Pancreas (tissue), 10 donors: ENCODE measurements around the gene NSD2. TPM values are rescaled to one million over a fixed set of nuclear protein-coding genes. Genes with fewer than 3 reads are reported as not detected.
A peak's percentile ranks its signal among the peaks of the same experiment; 100 is the strongest.
"Not testable (repeated sequence)": the region's sequence is repeated elsewhere in the genome, so short reads cannot be mapped to it uniquely, and the experiment has no call there.

Experiments used
- ATAC-seq, 4 donors: fragments of 200-7000 bp; cut with Tn5 transposase; one replicate each; pipeline versions ENCODE4 v1.8.0 to v1.9.1; 2020; ENCODE audit warnings: mild to moderate bottlenecking in 4 of 4, moderate library complexity in 4 of 4
- DNase-seq, 6 donors: peaks; one replicate each; pipeline ENCODE4 v3.0.0-alpha.2; 2020
- FAIRE-seq: peaks from 2 replicates; lab custom pipeline; 2012; peaks lifted over from hg19 to GRCh38; lab: Jason Lieb, UNC
- H3K27ac ChIP-seq, 4 donors: fragments of 200-600 bp; sonication (generic); 1 replicate in 3 of 4; 2 replicates in 1 of 4; pipeline versions ENCODE4 v1.5.0 to v1.8.0; 2020
- H3K27me3 ChIP-seq, 4 donors: fragments of 200-600 bp; one replicate each; pipeline ENCODE4 v1.8.0; 2021
- H3K36me3 ChIP-seq, 3 donors: fragments of 200-600 bp; sonication (generic) in 1 of 3; one replicate each; pipeline versions ENCODE4 v1.5.0 to v1.8.0; 2020 to 2021
- H3K4me1 ChIP-seq, 3 donors: fragments of 200-600 bp; one replicate each; pipeline ENCODE4 v1.8.0; 2021
- H3K4me3 ChIP-seq, 4 donors: fragments of 200-600 bp; sonication (generic) in 2 of 4; one replicate each; pipeline versions ENCODE4 v1.5.0 to v1.8.0; 2020 to 2021
- H3K9me3 ChIP-seq, 4 donors: fragments of 200-600 bp; one replicate each; pipeline ENCODE4 v1.8.0; 2021
- CTCF ChIP-seq, 4 donors: fragments of 200-600 bp; sonication (generic) in 3 of 4; IDR thresholded peaks; one replicate each; pipeline versions ENCODE4 v1.5.0 to v1.8.0; 2021; ENCODE audit warnings: antibody characterized with exemption in 4 of 4
- WGBS, 2 donors: extraction: QIAGEN DNeasy Blood & Tissue Kit; methylation state at CpG; one replicate each; pipeline ENCODE4 v1.1.7; 2013; 5-methylcytosine and 5-hydroxymethylcytosine counted together
- intact Hi-C, 3 donors: fragments of 100-400 bp; cut with DNase I; formaldehyde crosslinking; loops; one replicate each; pipeline versions ENCODE4 v1.11.1 to v1.14.2; 2022
- polyA plus RNA-seq, 2 donors: library from polyadenylated mRNA; stranded (reverse); fragments of 200-250 nt; gene quantifications; one replicate each; pipeline ENCODE4 v1.2.3, GENCODE V29; 2013
- total RNA-seq, 6 donors: library from RNA; stranded (reverse); fragmentation: NEBNext Ultra II Directional in 4 of 6; extraction: Animal tissue kit (Norgen Biotek cat#: 25700) in 4 of 6; gene quantifications; one replicate each; pipeline versions ENCODE4 v1.2.1 to v1.2.4, GENCODE V29; 2021 to 2023
- donor health status: healthy with polysubstance abuse.
- donor health status: DM: no; HTN: no; CAD: no; lungs with moderate emphysema.
- donor health status: DM: no; HTN: no; CAD: no.
- donor health status: control.
- donor health status: control.
- donor health status: Bipolar disorder and iron deficiency.
- donor health status: DM: yes; HTN: yes; CAD: no.
- donor health status: DM: no; HTN: no; CAD: no.
- donor health status: DM: no; HTN: no; CAD: no.
- donor health status: DM: yes; HTN: yes; CAD: no.

Gene NSD2
- total and polyA plus RNA-seq, 8 donors, result 11.7 to 36.6 (median 22.4) TPM

- H3K27me3 ChIP-seq, result no peaks in the 10 kb centered on the region
- intact Hi-C loops, result no loop called here
- H3K4me3 ChIP-seq, result no peak overlapping the region
- no peak for FAIRE-seq
- peak in 1 of 6 donors; percentile 3 for DNase-seq
- H3K36me3 ChIP-seq, result peaks cover 0 to 3% (median 0%) of the 10 kb centered on the region in 3 donors
- ATAC-seq, result no peak
- 89 to 95% methylated on average over 2 of the region's 2 CpGs for WGBS, 2 donors
- no peaks in the 10 kb centered on the region for H3K4me1 ChIP-seq
- H3K9me3 ChIP-seq, result no peaks in the 10 kb centered on the region
- no peak overlapping the region for H3K27ac ChIP-seq
- no peak for TF ChIP-seq CTCF (IDR thresholded peaks at IDR 0.05)
Observed at GRCh38 chr4:1902243-1902642, 31.1 kb downstream of the NSD2 start.

GRCh38 chr4:1903035-1903434 is 31.8 kb downstream of the NSD2 start:
- FAIRE-seq (no peak), ATAC-seq (no peak), DNase-seq (peak in 1 of 6 donors; percentile 20)
- intact Hi-C loops, result no loop called here
- Histone ChIP-seq H3K4me1 (no peaks in the 10 kb centered on the region), H3K36me3 (peaks cover 0 to 3% (median 0%) of the 10 kb centered on the region in 3 donors), H3K27me3 (no peaks in the 10 kb centered on the region), H3K9me3 (no peaks in the 10 kb centered on the region), H3K27ac (no peak overlapping the region), H3K4me3 (no peak overlapping the region)
- 93 to 95% methylated on average over 1 of the region's 1 CpG for WGBS, 2 donors
- no peak for TF ChIP-seq CTCF (IDR thresholded peaks at IDR 0.05)

- Histone ChIP-seq H3K27me3 (no peaks in the 10 kb centered on the region), H3K9me3 (no peaks in the 10 kb centered on the region), H3K36me3 (peaks cover 0 to 3% (median 0%) of the 10 kb centered on the region in 3 donors), H3K4me1 (no peaks in the 10 kb centered on the region), H3K4me3 (no peak overlapping the region), H3K27ac (no peak overlapping the region)
- TF ChIP-seq CTCF (IDR thresholded peaks at IDR 0.05), result no peak
- WGBS, 2 donors, result 65 to 72% methylated on average over 3 of the region's 3 CpGs
- FAIRE-seq, result no peak
- ATAC-seq, result no peak
- DNase-seq, result no peak
- intact Hi-C loops, result no loop called here
Observed at GRCh38 chr4:1904042-1904441, 32.8 kb downstream of the NSD2 start.

GRCh38 chr4:1907848-1908525 is 36.8 kb downstream of the NSD2 start:
- ATAC-seq (peak in 2 of 4 donors; percentile 24 to 65), FAIRE-seq (no peak)
- 93 to 94% methylated on average over 7 of the region's 7 CpGs for WGBS, 2 donors

GRCh38 chr4:1909696-1910095 is 38.5 kb downstream of the NSD2 start:
- intact Hi-C loops, result loop anchor here in 1 of 3 donors (10.0 kb wide), 1 partner anchor 275 kb away; no protein-coding TSS in a partner anchor

More at GRCh38 chr4:1907848-1908525, 36.8 kb downstream of the NSD2 start:
- Histone ChIP-seq H3K4me3 (no peak overlapping the region), H3K4me1 (no peaks in the 10 kb centered on the region), H3K9me3 (no peaks in the 10 kb centered on the region), H3K27me3 (no peaks in the 10 kb centered on the region), H3K27ac (no peak overlapping the region), H3K36me3 (peaks cover 0 to 3% (median 0%) of the 10 kb centered on the region in 3 donors)
- no peak for TF ChIP-seq CTCF (IDR thresholded peaks at IDR 0.05)
- intact Hi-C loops, result no loop called here
- DNase-seq, result no peak

More at GRCh38 chr4:1909696-1910095, 38.5 kb downstream of the NSD2 start:
- not testable (repeated sequence) for H3K36me3 ChIP-seq, H3K27me3 ChIP-seq, DNase-seq, FAIRE-seq, H3K4me3 ChIP-seq, H3K9me3 ChIP-seq, ATAC-seq, H3K4me1 ChIP-seq, H3K27ac ChIP-seq
- 89 to 92% methylated on average over 11 of the region's 11 CpGs for WGBS, 2 donors
